ENCODE data around the gene PRPF40A. TPM values are rescaled to one million over a fixed set of nuclear protein-coding genes. Genes with fewer than 3 reads are reported as not detected.
"Not testable (repeated sequence)": the region's sequence is repeated elsewhere in the genome, so short reads cannot be mapped to it uniquely, and the experiment has no call there.

PRPF40A gene
- total and polyA plus RNA-seq, 9 of the 15 experiments (the other 6 are each of a cell fraction or from before 2014, with no cell fraction given), result 168 to 304 (median 264) TPM

GRCh38 chr2:152739705-152740104, 22.4 kb upstream of the PRPF40A start:
- TF ChIP-seq ZNF431 (CRISPR knock-in tag; IDR thresholded peaks at IDR 0.05), result peak; percentile 99

GRCh38 chr2:152738438-152738837, 21.2 kb upstream of the PRPF40A start:
- Histone ChIP-seq H3K27me3 (ENCODE audit: control insufficient read depth in 2 of 2, insufficient read depth in 2 of 2, low read length in 2 of 2) (no peaks in the 10 kb centered on the region), H3K27ac (ENCODE audit: extremely low read depth, low read depth, low read length) (no peak overlapping the region), H2AFZ (ENCODE audit: low read depth, low read length) (no peak overlapping the region), H3K79me2 (ENCODE audit: control insufficient read depth, insufficient read depth, low read length) (no peaks in the 10 kb centered on the region), H3K36me3 (ENCODE audit: control insufficient read depth, insufficient read depth, low read length) (peaks cover 69% of the 10 kb centered on the region), H3K4me3 (no peak overlapping the region), H3K4me2 (ENCODE audit: insufficient read depth, low read length) (no peak overlapping the region), H3K4me1 (replicated peaks in 1 of 2; ENCODE audit: control insufficient read depth in 2 of 2, insufficient read depth in 2 of 2, low read length in 2 of 2) (no peaks in the 10 kb centered on the region), H3K9me1 (ENCODE audit: control insufficient read depth, insufficient read depth, low read length) (no peaks in the 10 kb centered on the region), H3K9ac (ENCODE audit: insufficient read depth in 1 of 2, low read depth in 2 of 2, low read length in 2 of 2) (no peak overlapping the region), H3K9me3 (replicated peaks; ENCODE audit: control insufficient read depth, insufficient read depth, low read depth, low read length) (no peaks in the 10 kb centered on the region), H4K20me1 (replicated peaks; ENCODE audit: control insufficient read depth, insufficient read depth, low read length) (no peaks in the 10 kb centered on the region)
- DNase-seq (ENCODE audit: extremely low read depth in 1 of 4, low spot score in 3 of 4), result no peak
- BruUV-seq (replicated peaks), result no TSS peak
- in situ Hi-C loops (cut with MboI) (no loop called here), intact Hi-C loops (cut with micrococcal nuclease) (no loop called here)
- ChIA-PET POLR2A (no interaction called here), CTCF (ENCODE audit: low intra/inter-chr PET ratio) (no interaction called here)
- 82% methylated on average over 2 of the region's 2 CpGs for WGBS (ENCODE audit: insufficient coverage, low coverage, missing lambda C conversion rate)
- no peak for FAIRE-seq
- no peak for ATAC-seq
- TF ChIP-seq GMEB1 (CRISPR knock-in tag; IDR thresholded peaks at IDR 0.05), result no peak
- no peak for TF ChIP-seq BRF1 (IDR thresholded peaks at IDR 0.05; ENCODE audit: borderline replicate concordance, extremely low read depth, insufficient read length)
- TF ChIP-seq, protein P1, sequence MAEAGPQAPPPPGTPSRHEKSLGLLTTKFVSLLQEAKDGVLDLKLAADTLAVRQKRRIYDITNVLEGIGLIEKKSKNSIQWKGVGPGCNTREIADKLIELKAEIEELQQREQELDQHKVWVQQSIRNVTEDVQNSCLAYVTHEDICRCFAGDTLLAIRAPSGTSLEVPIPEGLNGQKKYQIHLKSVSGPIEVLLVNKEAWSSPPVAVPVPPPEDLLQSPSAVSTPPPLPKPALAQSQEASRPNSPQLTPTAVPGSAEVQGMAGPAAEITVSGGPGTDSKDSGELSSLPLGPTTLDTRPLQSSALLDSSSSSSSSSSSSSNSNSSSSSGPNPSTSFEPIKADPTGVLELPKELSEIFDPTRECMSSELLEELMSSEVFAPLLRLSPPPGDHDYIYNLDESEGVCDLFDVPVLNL (CRISPR knock-in tag; IDR thresholded peaks at IDR 0.05; ENCODE audit: low read depth), result no peak
- no peak for TF ChIP-seq SIN3B (IDR thresholded peaks at IDR 0.05; ENCODE audit: low read depth)
- no peak for TF ChIP-seq ZNF263 (CRISPR knock-in tag; IDR thresholded peaks at IDR 0.05; ENCODE audit: borderline replicate concordance)
- TF ChIP-seq ZNF324 (CRISPR knock-in tag; IDR thresholded peaks at IDR 0.05), result no peak
- no peak for TF ChIP-seq ZNF518B (CRISPR knock-in tag; IDR thresholded peaks at IDR 0.05)

More at GRCh38 chr2:152739705-152740104, 22.4 kb upstream of the PRPF40A start:
- H4K20me1 ChIP-seq (replicated peaks; ENCODE audit: control insufficient read depth, insufficient read depth, low read length); H3K27ac ChIP-seq (ENCODE audit: extremely low read depth, low read depth, low read length); H3K27me3 ChIP-seq (ENCODE audit: control insufficient read depth in 2 of 2, insufficient read depth in 2 of 2, low read length in 2 of 2); BruUV-seq (replicated peaks); H3K4me3 ChIP-seq; H3K4me1 ChIP-seq (replicated peaks in 1 of 2; ENCODE audit: control insufficient read depth in 2 of 2, insufficient read depth in 2 of 2, low read length in 2 of 2); H3K9me3 ChIP-seq (replicated peaks; ENCODE audit: control insufficient read depth, insufficient read depth, low read depth, low read length); H3K9ac ChIP-seq (ENCODE audit: insufficient read depth in 1 of 2, low read depth in 2 of 2, low read length in 2 of 2); DNase-seq (ENCODE audit: extremely low read depth in 1 of 4, low spot score in 3 of 4); POLR2A ChIA-PET; H3K79me2 ChIP-seq (ENCODE audit: control insufficient read depth, insufficient read depth, low read length); H3K4me2 ChIP-seq (ENCODE audit: insufficient read depth, low read length); H2AFZ ChIP-seq (ENCODE audit: low read depth, low read length); in situ Hi-C loops (cut with MboI); H3K9me1 ChIP-seq (ENCODE audit: control insufficient read depth, insufficient read depth, low read length); ATAC-seq; FAIRE-seq: not testable (repeated sequence)
- 64% methylated on average over 1 of the region's 1 CpG for WGBS (ENCODE audit: insufficient coverage, low coverage, missing lambda C conversion rate)
- intact Hi-C loops (cut with micrococcal nuclease), result loop anchor here (2.0 to 10.0 kb wide), 4 partner anchors 21 to 778 kb away; partner anchors contain the start of gene ARL6IP6
- H3K36me3 ChIP-seq (ENCODE audit: control insufficient read depth, insufficient read depth, low read length), result peaks cover 81% of the 10 kb centered on the region
- CTCF ChIA-PET (ENCODE audit: low intra/inter-chr PET ratio), result interaction anchor here (1.6 kb wide), 1 partner anchor 24 kb away, joined by 5 read pairs; no protein-coding TSS in a partner anchor
